Stimulated activated CD8-positive, alpha-beta memory T cell treated with anti-CD3 and anti-CD28 coated beads, Interleukin-15, amount 100 ng/mL, for 24 hours (primary cell): ENCODE measurements around the gene ABCG8.

Experiments
- DNase-seq: peaks from one replicate; pipeline ENCODE4 v3.0.0-alpha.2; 2020; ENCODE audit warnings: low read depth

Gene ABCG8

DNA sequence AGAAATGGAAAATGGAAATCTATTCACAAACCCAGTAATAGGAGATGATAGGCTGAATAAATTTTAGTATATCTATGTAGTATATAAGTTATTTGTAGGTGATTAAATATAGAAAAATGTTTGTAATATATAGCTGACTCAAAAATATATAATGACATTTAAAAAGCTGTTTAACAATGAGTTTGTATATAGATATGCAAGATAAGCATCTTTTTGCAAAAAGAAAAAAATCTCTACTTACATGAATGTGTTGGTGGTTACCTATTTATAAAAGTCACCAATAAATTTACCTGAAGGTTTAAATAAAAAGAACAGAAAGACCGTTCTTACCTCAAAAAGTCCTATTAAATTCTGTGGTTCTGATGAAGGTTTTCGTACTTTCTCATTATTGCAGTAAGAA, 85.7 kb downstream of the ABCG8 start:
- DNase-seq, result no peak

DNA sequence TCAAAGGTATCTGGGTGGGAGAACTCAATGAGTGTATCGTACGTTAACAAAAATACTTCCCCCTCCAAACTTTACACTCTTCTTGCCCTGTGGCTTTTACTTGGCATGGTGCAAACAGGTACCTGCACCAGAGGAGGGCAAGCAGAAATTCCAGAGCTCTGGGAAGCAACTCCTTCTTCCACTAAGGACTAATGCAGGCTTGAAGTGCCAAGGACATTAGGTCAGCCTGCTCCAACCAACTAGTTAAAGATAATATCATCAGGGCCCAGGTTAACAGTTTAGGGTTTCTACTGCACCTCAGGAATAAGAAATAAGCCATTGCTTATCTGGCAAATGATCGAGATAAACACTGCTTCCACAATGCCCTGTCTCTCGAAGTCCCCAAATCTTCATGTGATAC, 86.7 kb downstream of the ABCG8 start:
- DNase-seq, result no peak

DNA sequence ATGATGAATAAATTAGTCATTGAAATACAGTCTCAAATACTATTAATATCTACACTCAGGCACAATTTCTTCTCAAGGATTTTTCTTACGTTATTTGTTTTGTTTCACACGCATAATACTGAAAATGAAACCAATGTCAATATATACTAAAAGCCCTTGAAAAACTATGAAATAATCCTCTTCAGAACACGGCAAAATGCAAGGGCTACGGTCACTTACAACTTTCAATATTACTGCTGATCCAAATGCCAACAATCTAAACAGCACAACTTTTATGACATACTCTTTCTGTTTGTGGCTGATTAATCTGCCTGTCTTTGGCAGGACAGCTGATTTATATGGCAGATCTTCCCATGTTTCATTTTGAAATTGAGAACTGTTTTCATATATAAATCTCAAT, 88.7 kb downstream of the ABCG8 start:
- DNase-seq, result no peak

DNA sequence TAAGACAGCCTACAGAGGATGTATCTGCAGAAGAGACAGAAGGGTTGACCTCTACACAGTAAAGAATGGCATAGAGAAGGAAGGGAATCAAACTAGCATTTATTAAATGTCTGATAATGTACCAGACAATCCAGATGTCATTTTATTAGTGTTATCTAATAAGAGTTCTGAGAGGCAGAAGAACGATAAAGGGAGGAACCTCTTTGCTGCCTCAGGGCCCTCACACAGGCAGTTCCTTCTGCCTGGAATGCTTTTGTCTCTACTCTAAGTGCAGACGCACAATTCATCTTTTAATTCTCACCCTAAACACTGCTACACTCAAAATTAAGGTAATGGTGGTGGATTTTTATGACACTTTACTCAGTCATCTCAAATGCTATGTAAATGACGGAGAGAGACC, 92.5 kb downstream of the ABCG8 start:
- DNase-seq, result no peak
